ENCODE results near the gene CMTM3. TPM values are rescaled to one million over a fixed set of nuclear protein-coding genes. Genes with fewer than 3 reads are reported as not detected.

CMTM3 gene
- 19.4 and 26.6 TPM in 2 replicates for total RNA-seq

GRCh38 chr16:66604376-66605176 is at the start of gene CMTM3:
CMTM3 (plus strand) TSS chr16:66604704; CDS start chr16:66604806, 102 bp downstream.

GRCh38 chr16:66566051-66566901 is 38.2 kb upstream of the CMTM3 start, which contains the start of gene CMTM1:
CMTM1 (plus strand) TSS chr16:66566439; CDS start chr16:66566514, 75 bp downstream.

GRCh38 chr16:66578651-66579531 is 25.6 kb upstream of the CMTM3 start, which contains the start of gene CMTM2:
CMTM2 (plus strand) TSS chr16:66579463; CDS start chr16:66579608, 145 bp downstream.

Other genes starting within 250 kb of the CMTM3 start
- 352 and 927 TPM in 2 replicates for gene CDH5, start 238.0 kb upstream of the CMTM3 start, total RNA-seq
- gene BEAN1, start 177.4 kb upstream of the CMTM3 start, total RNA-seq: not detected in 2 replicates
- 22.2 and 28.1 TPM in 2 replicates for gene TK2, start 54.6 kb upstream of the CMTM3 start, total RNA-seq
- gene CKLF, start 52.1 kb upstream of the CMTM3 start, total RNA-seq: 70.2 and 81.1 TPM in 2 replicates
- gene CMTM1, start 38.3 kb upstream of the CMTM3 start, total RNA-seq: 1.1 and 2.9 TPM in 2 replicates
- gene CMTM2, start 25.2 kb upstream of the CMTM3 start, total RNA-seq: not detected in 2 replicates
- 5.5 and 11.0 TPM in 2 replicates for gene CMTM4, start 92.0 kb downstream of the CMTM3 start, total RNA-seq
- 97.0 and 170 TPM in 2 replicates for gene DYNC1LI2, start 146.9 kb downstream of the CMTM3 start, total RNA-seq
- 0.06 and 0.16 TPM in 2 replicates for gene TERB1, start 196.9 kb downstream of the CMTM3 start, total RNA-seq
- 46.6 and 47.7 TPM in 2 replicates for gene NAE1, start 226.3 kb downstream of the CMTM3 start, total RNA-seq
- gene CA7, start 239.7 kb downstream of the CMTM3 start, total RNA-seq: not detected in 2 replicates